HepG2 (cell line): ENCODE data around the gene MRPL50. TPM values are rescaled to one million over a fixed set of nuclear protein-coding genes. Genes with fewer than 3 reads are reported as not detected.

Experiments
- ATAC-seq: fragments of 200-7000 bp; cut with Tn5 transposase; 3 replicates; pipeline ENCODE4 v1.9.1; 2020; ENCODE audit warnings: mild to moderate bottlenecking, moderate library complexity
- BruUV-seq: library from RNA; stranded (reverse); fragments of 400-500 nt; replicated peaks from 2 replicates; lab custom pipeline; 2021; lab: Mats Ljungman, UMichigan
- CTCF ChIA-PET: fragments of 300-600 bp; formaldehyde crosslinking; extraction: SDS; loops from one replicate; lab custom pipeline; 2021; ENCODE audit warnings: low total read pairs, inconsistent platforms, low intra/inter-chr PET ratio; lab: Yijun Ruan, JAX
- POLR2A ChIA-PET: fragments of 350-600 bp; sonication (Branson Sonifier 250); formaldehyde crosslinking; loops from one replicate; lab custom pipeline; 2020; ENCODE audit warnings: antibody characterized with exemption, inconsistent platforms; lab: Yijun Ruan, JAX
- DNase-seq: peaks from one replicate; pipeline ENCODE4 v3.0.0-alpha.2; 2015; ENCODE audit warnings: low spot score
- FAIRE-seq: peaks from 3 replicates; lab custom pipeline; 2011; peaks lifted over from hg19 to GRCh38; lab: Jason Lieb, UNC
- H2AFZ ChIP-seq: one replicate; pipeline ENCODE4 v1.6.1; 2011; ENCODE audit warnings: low read length, inconsistent platforms
- H3K27ac ChIP-seq: fragments of 300-600 bp; 3 replicates; pipeline ENCODE4 v1.8.0; 2011; ENCODE audit warnings: mixed run types, mild to moderate bottlenecking, mixed read lengths, low read length, inconsistent platforms; ENCODE audit not compliant: insufficient read depth; ENCODE audit errors: extremely low read length
- H3K27me3 ChIP-seq, 2 experiments: fragments of 200-600 bp in 1 of 2; 2 replicates in 1 of 2; 3 replicates in 1 of 2; pipeline versions ENCODE4 v1.6.0 to v1.8.0; 2011; ENCODE audit warnings: low read length in 2 of 2, mild to moderate bottlenecking in 2 of 2, moderate library complexity in 2 of 2, inconsistent platforms in 1 of 2; ENCODE audit not compliant: insufficient read depth in 2 of 2, control insufficient read depth in 1 of 2
- H3K36me3 ChIP-seq, 2 experiments: fragments of 200-600 bp in 1 of 2; replicated peaks in 1 of 2; 2 replicates in 1 of 2; 3 replicates in 1 of 2; pipeline versions ENCODE4 v1.5.1 to v1.8.0; 2011; ENCODE audit warnings: low read length in 2 of 2, inconsistent platforms in 1 of 2; ENCODE audit not compliant: insufficient read depth in 2 of 2, control insufficient read depth in 1 of 2
- H3K4me1 ChIP-seq: 2 replicates; pipeline ENCODE4 v1.5.1; 2012; ENCODE audit warnings: low read length, inconsistent platforms; ENCODE audit not compliant: insufficient read depth
- H3K4me2 ChIP-seq: 2 replicates; pipeline ENCODE4 v1.6.0; 2011; ENCODE audit warnings: low read depth, low read length, inconsistent platforms
- H3K4me3 ChIP-seq, 3 experiments: fragments of 200-600 bp in 1 of 3; sonication (generic), shearing (Covaris generic) in 1 of 3; replicated peaks in 1 of 3; 2 replicates each; pipeline ENCODE4 v1.5.1; 2011 to 2016; ENCODE audit warnings: low read length in 3 of 3, inconsistent platforms in 2 of 3, low read depth in 2 of 3, mild to moderate bottlenecking in 2 of 3, control low read depth in 1 of 3, mixed read lengths in 1 of 3; ENCODE audit not compliant: insufficient read depth in 1 of 3
- H3K79me2 ChIP-seq: one replicate; pipeline ENCODE4 v1.6.1; 2011; ENCODE audit warnings: low read length, inconsistent platforms; ENCODE audit not compliant: insufficient read depth
- H3K9ac ChIP-seq: 2 replicates; pipeline ENCODE4 v1.6.0; 2011; ENCODE audit warnings: mild to moderate bottlenecking, low read depth, low read length, inconsistent platforms; ENCODE audit not compliant: insufficient read depth
- H3K9me3 ChIP-seq: 2 replicates; pipeline ENCODE4 v1.5.1; 2012; ENCODE audit warnings: mild to moderate bottlenecking, low read length
- H4K20me1 ChIP-seq: 2 replicates; pipeline ENCODE4 v1.6.0; 2011; ENCODE audit warnings: inconsistent platforms, mild to moderate bottlenecking, low read length, moderate library complexity; ENCODE audit not compliant: insufficient read depth
- CHD2 ChIP-seq: IDR thresholded peaks from 2 replicates; pipeline ENCODE4 v1.6.1; 2011; ENCODE audit warnings: low read depth, low read length, improper control_type of control experiment
- DDIT3 ChIP-seq: sonication (generic); formaldehyde crosslinking; IDR thresholded peaks from 2 replicates; pipeline ENCODE4 v1.4.0; 2020; ENCODE audit warnings: mild to moderate bottlenecking, missing genetic modification reagents
- DPF2 ChIP-seq: sonication (generic); formaldehyde crosslinking; IDR thresholded peaks from 2 replicates; pipeline ENCODE4 v1.4.0; 2020; ENCODE audit warnings: mild to moderate bottlenecking, low read depth, missing genetic modification reagents, borderline replicate concordance
- GATAD2A ChIP-seq: IDR thresholded peaks from 2 replicates; pipeline ENCODE4 v1.6.1; 2016
- HNF4A ChIP-seq: sonication (generic); formaldehyde crosslinking; IDR thresholded peaks from 2 replicates; pipeline ENCODE4 v1.4.0; 2020; ENCODE audit warnings: missing genetic modification reagents
- HOXA3 ChIP-seq: sonication (generic); formaldehyde crosslinking; IDR thresholded peaks from 2 replicates; pipeline ENCODE4 v1.5.0; 2020; ENCODE audit warnings: missing genetic modification reagents
- HOXD1 ChIP-seq: sonication (generic); formaldehyde crosslinking; IDR thresholded peaks from 2 replicates; pipeline ENCODE4 v1.5.0; 2020; ENCODE audit warnings: missing genetic modification reagents
- KDM4B ChIP-seq: sonication (generic); formaldehyde crosslinking; IDR thresholded peaks from 2 replicates; pipeline ENCODE4 v1.4.0; 2020; ENCODE audit warnings: missing genetic modification reagents
- NCOA1 ChIP-seq: sonication (generic); formaldehyde crosslinking; IDR thresholded peaks from 2 replicates; pipeline ENCODE4 v1.9.0; 2021; ENCODE audit warnings: missing genetic modification reagents
- NCOR1 ChIP-seq: fragments of 200-600 bp; sonication (generic); IDR thresholded peaks from 2 replicates; pipeline ENCODE4 v1.7.0; 2017; ENCODE audit warnings: antibody characterized with exemption, low read length, borderline replicate concordance
- POGZ ChIP-seq: sonication (generic); formaldehyde crosslinking; IDR thresholded peaks from 2 replicates; pipeline ENCODE4 v1.4.0; 2020; ENCODE audit warnings: mild to moderate bottlenecking, missing genetic modification reagents
- SALL1 ChIP-seq: sonication (generic); formaldehyde crosslinking; IDR thresholded peaks from 2 replicates; pipeline ENCODE4 v1.8.0; 2022; ENCODE audit warnings: mild to moderate bottlenecking, missing genetic modification reagents
- U2AF1 ChIP-seq: fragments of 200-400 bp; formaldehyde crosslinking; optimal IDR thresholded peaks from 2 replicates; pipeline ENCODE3; 2017; ENCODE audit warnings: mild to moderate bottlenecking, low read depth, low read length
- ZFAT ChIP-seq: sonication (generic); formaldehyde crosslinking; conservative IDR thresholded peaks from 2 replicates; pipeline ENCODE4 v1.8.1; 2023; ENCODE audit warnings: missing genetic modification reagents, inconsistent platforms
- ZFP90 ChIP-seq: sonication (generic); formaldehyde crosslinking; IDR thresholded peaks from 2 replicates; pipeline ENCODE4 v1.8.0; 2022; ENCODE audit warnings: missing genetic modification reagents, mild to moderate bottlenecking, inconsistent platforms, borderline replicate concordance
- ZIK1 ChIP-seq: sonication (generic); formaldehyde crosslinking; IDR thresholded peaks from 2 replicates; pipeline ENCODE4 v1.5.0; 2020; ENCODE audit warnings: mild to moderate bottlenecking, low read depth, missing genetic modification reagents, borderline replicate concordance
- ZNF124 ChIP-seq: sonication (generic); formaldehyde crosslinking; IDR thresholded peaks from 2 replicates; pipeline ENCODE4 v1.4.0; 2020; ENCODE audit warnings: missing genetic modification reagents
- ZNF17 ChIP-seq: sonication (generic); formaldehyde crosslinking; IDR thresholded peaks from 2 replicates; pipeline ENCODE4 v1.5.0; 2020; ENCODE audit warnings: mild to moderate bottlenecking, missing genetic modification reagents
- ZNF343 ChIP-seq: sonication (generic); formaldehyde crosslinking; IDR thresholded peaks from 2 replicates; pipeline ENCODE4 v1.4.0; 2020; ENCODE audit warnings: mild to moderate bottlenecking, missing genetic modification reagents
- ZNF441 ChIP-seq: sonication (generic); formaldehyde crosslinking; IDR thresholded peaks from 2 replicates; pipeline ENCODE4 v1.7.0; 2021; ENCODE audit warnings: missing genetic modification reagents, borderline replicate concordance
- ZNF563 ChIP-seq: sonication (generic); formaldehyde crosslinking; IDR thresholded peaks from 2 replicates; pipeline ENCODE4 v1.8.0; 2022; ENCODE audit warnings: mild to moderate bottlenecking, moderate library complexity, missing genetic modification reagents
- ZNF790 ChIP-seq: sonication (generic); formaldehyde crosslinking; IDR thresholded peaks from 2 replicates; pipeline ENCODE4 v1.8.0; 2022; ENCODE audit warnings: missing genetic modification reagents, mild to moderate bottlenecking, borderline replicate concordance
- ZNF792 ChIP-seq: IDR thresholded peaks from 2 replicates; pipeline ENCODE4 v1.6.1; 2016
- ZSCAN25 ChIP-seq: sonication (generic); formaldehyde crosslinking; IDR thresholded peaks from 2 replicates; pipeline ENCODE4 v1.8.0; 2022; ENCODE audit warnings: mild to moderate bottlenecking, missing genetic modification reagents
- WGBS: methylation state at CpG from one replicate; pipeline ENCODE4 v1.1.6; 2017; ENCODE audit warnings: low lambda C conversion rate; 5-methylcytosine and 5-hydroxymethylcytosine counted together
- in situ Hi-C: cut with HindIII; loops from 2 replicates; pipeline ENCODE4 v1.10.0; 2017; ENCODE audit warnings: low pct_unique_long_range_greater_than_20kb; ENCODE audit not compliant: extremely low pct_ligation_motif_present
- intact Hi-C: fragments of 100-400 bp; cut with micrococcal nuclease; formaldehyde crosslinking; loops from one replicate; pipeline ENCODE4 v1.10.0; 2022; ENCODE audit not compliant: unreplicated experiment
- polyA plus RNA-seq, 8 experiments: library from polyadenylated mRNA; depleted of rRNA in 3 of 8; stranded (reverse) in 7 of 8; unstranded in 1 of 8; fragments of >200 nt; fragmentation: Illumina TruSeq in 4 of 8; extraction: Trizol in 4 of 8; gene quantifications; 2 replicates each; pipeline versions ENCODE4 v1.2.1 to v1.2.3, GENCODE V29; 2011 to 2016; ENCODE audit warnings: low read depth in 4 of 8, missing spikeins in 1 of 8, mixed read lengths in 1 of 8; ENCODE audit not compliant: insufficient read depth in 1 of 8
- total RNA-seq, 5 experiments: library from RNA; depleted of rRNA; stranded (reverse); fragments of >200 nt; fragmentation: Illumina TruSeq; extraction: Trizol; gene quantifications; 2 replicates each; pipeline ENCODE4 v1.2.3, GENCODE V29; 2016; ENCODE audit warnings: low read depth in 1 of 5
- TF ChIP-seq, protein P1 (sequence below): sonication (generic); formaldehyde crosslinking; IDR thresholded peaks from 2 replicates; pipeline ENCODE4 v1.8.1; 2023; ENCODE audit warnings: mild to moderate bottlenecking, inconsistent platforms, moderate library complexity, missing genetic modification reagents, borderline replicate concordance
- TF ChIP-seq, protein P2 (sequence below): IDR thresholded peaks from 2 replicates; pipeline ENCODE4 v1.6.1; 2018; ENCODE audit warnings: missing genetic modification reagents

MRPL50 gene
- total and polyA plus RNA-seq, 2 of the 13 experiments (the other 11 are each of a cell fraction or from before 2014, with no cell fraction given): 37.1 to 70.0 TPM

GRCh38 chr9:101437806-101438232, 39.4 kb upstream of the MRPL50 start:
- H3K4me1 ChIP-seq: peaks cover 97% of the 10 kb centered on the region
- CTCF ChIA-PET: no interaction called here
- no peak overlapping the region for H3K4me3 ChIP-seq
- no peak for TF ChIP-seq ZNF343 (CRISPR knock-in tag)
- no peak for TF ChIP-seq ZNF124 (CRISPR knock-in tag)
- 0 out of 2 replicates have a peak, but pooled peaks have one; percentile 30 for TF ChIP-seq POGZ (CRISPR knock-in tag)
- TF ChIP-seq SALL1 (CRISPR knock-in tag): peak; percentile 83
- no peak for TF ChIP-seq U2AF1
- TF ChIP-seq ZFP90: no peak
- TF ChIP-seq, protein P1, sequence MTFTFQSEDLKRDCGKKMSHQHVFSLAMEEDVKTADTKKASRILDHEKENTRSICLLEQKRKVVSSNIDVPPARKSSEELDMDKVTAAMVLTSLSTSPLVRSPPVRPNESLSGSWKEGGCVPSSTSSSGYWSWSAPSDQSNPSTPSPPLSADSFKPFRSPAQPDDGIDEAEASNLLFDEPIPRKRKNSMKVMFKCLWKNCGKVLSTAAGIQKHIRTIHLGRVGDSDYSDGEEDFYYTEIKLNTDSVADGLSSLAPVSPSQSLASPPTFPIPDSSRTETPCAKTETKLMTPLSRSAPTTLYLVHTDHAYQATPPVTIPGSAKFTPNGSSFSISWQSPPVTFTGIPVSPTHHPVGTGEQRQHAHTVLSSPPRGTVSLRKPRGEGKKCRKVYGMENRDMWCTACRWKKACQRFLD (CRISPR knock-in tag): no peak
- peak; percentile 68; the same call in 1 of the 2 replicates for TF ChIP-seq KDM4B (CRISPR knock-in tag)
- no peak for TF ChIP-seq HOXD1 (CRISPR knock-in tag)
- peak; percentile 74; the same call in 1 of the 2 replicates for TF ChIP-seq GATAD2A (CRISPR knock-in tag)
- TF ChIP-seq ZNF792 (CRISPR knock-in tag): peak; percentile 45; the same call in 1 of the 2 replicates
- TF ChIP-seq ZIK1 (CRISPR knock-in tag): no peak
- TF ChIP-seq DPF2: peak; percentile 53; the same call in 1 of the 2 replicates
- TF ChIP-seq, protein P2, sequence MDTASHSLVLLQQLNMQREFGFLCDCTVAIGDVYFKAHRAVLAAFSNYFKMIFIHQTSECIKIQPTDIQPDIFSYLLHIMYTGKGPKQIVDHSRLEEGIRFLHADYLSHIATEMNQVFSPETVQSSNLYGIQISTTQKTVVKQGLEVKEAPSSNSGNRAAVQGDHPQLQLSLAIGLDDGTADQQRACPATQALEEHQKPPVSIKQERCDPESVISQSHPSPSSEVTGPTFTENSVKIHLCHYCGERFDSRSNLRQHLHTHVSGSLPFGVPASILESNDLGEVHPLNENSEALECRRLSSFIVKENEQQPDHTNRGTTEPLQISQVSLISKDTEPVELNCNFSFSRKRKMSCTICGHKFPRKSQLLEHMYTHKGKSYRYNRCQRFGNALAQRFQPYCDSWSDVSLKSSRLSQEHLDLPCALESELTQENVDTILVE: peak; percentile 46; the same call in 1 of the 2 replicates
- no peak for TF ChIP-seq ZNF563 (CRISPR knock-in tag)
- TF ChIP-seq ZSCAN25: peak; percentile 57; the same call in 1 of the 2 replicates
- TF ChIP-seq ZNF790 (CRISPR knock-in tag): no peak
- TF ChIP-seq HNF4A (CRISPR knock-in tag): peak; percentile 79
- peak; percentile 47; the same call in 1 of the 2 replicates for TF ChIP-seq NCOR1
- TF ChIP-seq HOXA3: peak; percentile 36; the same call in 1 of the 2 replicates
- no peak for TF ChIP-seq ZFAT (CRISPR knock-in tag)
- no peak for TF ChIP-seq ZNF441
- 0 out of 2 replicates have a peak, but pooled peaks have one; percentile 8 for TF ChIP-seq NCOA1 (CRISPR knock-in tag)
- TF ChIP-seq DDIT3: no peak
- no peak for TF ChIP-seq ZNF17 (CRISPR knock-in tag)
- TF ChIP-seq CHD2: no peak

More at GRCh38 chr9:101437806-101438232, 39.4 kb upstream of the MRPL50 start:
- ATAC-seq: peak; percentile 73
- Histone ChIP-seq H3K27ac (peak overlapping the region; percentile 34), H3K9me3 (no peaks in the 10 kb centered on the region), H4K20me1 (no peaks in the 10 kb centered on the region), H3K27me3 (no peaks in the 10 kb centered on the region), H3K4me2 (peak overlapping the region; percentile 21), H3K79me2 (no peaks in the 10 kb centered on the region), H3K36me3 (no peaks in the 10 kb centered on the region), H2AFZ (no peak overlapping the region), H3K9ac (no peak overlapping the region)
- intact Hi-C loops: loop anchor here (2.0 kb wide), 1 partner anchor 17 kb away; no protein-coding TSS in a partner anchor
- WGBS: 18% methylated on average over 2 of the region's 2 CpGs
- DNase-seq: peak; percentile 76
- no peak for FAIRE-seq
- POLR2A ChIA-PET: interaction anchor here (0.6 to 2.2 kb wide), 5 partner anchors 8 to 39 kb away, joined by 3 to 13 read pairs (median 3); partner anchors contain the start of genes MRPL50 and ZNF189
- in situ Hi-C loops: no loop called here
- BruUV-seq: no TSS peak
